ENCODE data around the gene ORAI3. TPM values are rescaled to one million over a fixed set of nuclear protein-coding genes. Genes with fewer than 3 reads are reported as not detected.

The ORAI3 gene
- total RNA-seq, 1 donor, result 63.3 TPM

DNA sequence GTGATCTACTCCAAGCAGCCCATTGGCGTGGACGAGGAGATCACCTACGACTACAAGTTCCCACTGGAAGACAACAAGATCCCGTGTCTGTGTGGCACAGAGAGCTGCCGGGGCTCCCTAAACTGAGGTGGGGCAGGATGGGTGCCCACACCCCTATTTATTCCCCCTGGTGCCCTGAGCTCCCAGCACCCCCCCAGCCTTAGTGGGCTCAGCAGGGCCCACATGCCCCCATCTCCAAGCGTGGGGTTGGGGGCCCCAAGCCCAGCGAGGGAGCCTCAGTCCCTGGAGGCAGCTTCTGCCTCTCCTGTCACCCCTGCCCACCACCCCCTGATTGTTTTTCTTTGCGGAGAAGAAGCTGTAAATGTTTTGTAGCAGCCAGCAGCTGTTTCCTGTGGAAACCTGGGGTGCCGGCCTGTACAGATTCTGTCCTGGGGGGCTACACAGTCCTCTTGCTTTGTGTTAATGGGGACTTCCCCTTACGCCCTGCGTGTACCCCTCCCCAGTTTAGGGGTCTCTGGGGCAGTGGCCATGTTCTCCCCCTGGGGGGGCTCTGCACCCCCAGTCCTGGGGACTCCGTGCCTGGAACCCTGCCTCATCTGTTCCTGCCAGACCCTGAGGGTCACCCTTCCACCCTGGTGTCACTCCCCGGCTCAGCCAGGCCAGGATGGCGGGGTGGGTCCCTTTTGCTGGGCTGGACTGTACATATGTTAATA lies 35.2 kb downstream of the ORAI3 start:
- DNase-seq (ENCODE audit: insufficient read length, low spot score, missing footprints), result no peak
- H3K4me2 ChIP-seq (ENCODE audit: insufficient read depth, low read length), result no peak overlapping the region
- H3K27me3 ChIP-seq (ENCODE audit: insufficient read depth, low read length), result no peaks in the 10 kb centered on the region
- H3K9me3 ChIP-seq (ENCODE audit: low read depth, low read length), result no peaks in the 10 kb centered on the region
- peaks cover 23% of the 10 kb centered on the region for H3K36me3 ChIP-seq (ENCODE audit: insufficient read depth, low read length)
- H3K79me2 ChIP-seq (ENCODE audit: insufficient read depth, low read length), result no peaks in the 10 kb centered on the region
- no peak overlapping the region for H2AFZ ChIP-seq (ENCODE audit: low read length)
- TF ChIP-seq, protein P1, sequence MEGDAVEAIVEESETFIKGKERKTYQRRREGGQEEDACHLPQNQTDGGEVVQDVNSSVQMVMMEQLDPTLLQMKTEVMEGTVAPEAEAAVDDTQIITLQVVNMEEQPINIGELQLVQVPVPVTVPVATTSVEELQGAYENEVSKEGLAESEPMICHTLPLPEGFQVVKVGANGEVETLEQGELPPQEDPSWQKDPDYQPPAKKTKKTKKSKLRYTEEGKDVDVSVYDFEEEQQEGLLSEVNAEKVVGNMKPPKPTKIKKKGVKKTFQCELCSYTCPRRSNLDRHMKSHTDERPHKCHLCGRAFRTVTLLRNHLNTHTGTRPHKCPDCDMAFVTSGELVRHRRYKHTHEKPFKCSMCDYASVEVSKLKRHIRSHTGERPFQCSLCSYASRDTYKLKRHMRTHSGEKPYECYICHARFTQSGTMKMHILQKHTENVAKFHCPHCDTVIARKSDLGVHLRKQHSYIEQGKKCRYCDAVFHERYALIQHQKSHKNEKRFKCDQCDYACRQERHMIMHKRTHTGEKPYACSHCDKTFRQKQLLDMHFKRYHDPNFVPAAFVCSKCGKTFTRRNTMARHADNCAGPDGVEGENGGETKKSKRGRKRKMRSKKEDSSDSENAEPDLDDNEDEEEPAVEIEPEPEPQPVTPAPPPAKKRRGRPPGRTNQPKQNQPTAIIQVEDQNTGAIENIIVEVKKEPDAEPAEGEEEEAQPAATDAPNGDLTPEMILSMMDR (IDR thresholded peaks at IDR 0.05; ENCODE audit: extremely low read depth, low read depth, low read length), result no peak
- peaks cover 14% of the 10 kb centered on the region for H3K4me1 ChIP-seq (ENCODE audit: insufficient read depth, low read length)
- H3K27ac ChIP-seq (ENCODE audit: low read depth, low read length), result no peak overlapping the region
- no peaks in the 10 kb centered on the region for H4K20me1 ChIP-seq (ENCODE audit: insufficient read depth, low read length)
- no peak overlapping the region for H3K4me3 ChIP-seq (ENCODE audit: insufficient read depth, low read length)

DNA sequence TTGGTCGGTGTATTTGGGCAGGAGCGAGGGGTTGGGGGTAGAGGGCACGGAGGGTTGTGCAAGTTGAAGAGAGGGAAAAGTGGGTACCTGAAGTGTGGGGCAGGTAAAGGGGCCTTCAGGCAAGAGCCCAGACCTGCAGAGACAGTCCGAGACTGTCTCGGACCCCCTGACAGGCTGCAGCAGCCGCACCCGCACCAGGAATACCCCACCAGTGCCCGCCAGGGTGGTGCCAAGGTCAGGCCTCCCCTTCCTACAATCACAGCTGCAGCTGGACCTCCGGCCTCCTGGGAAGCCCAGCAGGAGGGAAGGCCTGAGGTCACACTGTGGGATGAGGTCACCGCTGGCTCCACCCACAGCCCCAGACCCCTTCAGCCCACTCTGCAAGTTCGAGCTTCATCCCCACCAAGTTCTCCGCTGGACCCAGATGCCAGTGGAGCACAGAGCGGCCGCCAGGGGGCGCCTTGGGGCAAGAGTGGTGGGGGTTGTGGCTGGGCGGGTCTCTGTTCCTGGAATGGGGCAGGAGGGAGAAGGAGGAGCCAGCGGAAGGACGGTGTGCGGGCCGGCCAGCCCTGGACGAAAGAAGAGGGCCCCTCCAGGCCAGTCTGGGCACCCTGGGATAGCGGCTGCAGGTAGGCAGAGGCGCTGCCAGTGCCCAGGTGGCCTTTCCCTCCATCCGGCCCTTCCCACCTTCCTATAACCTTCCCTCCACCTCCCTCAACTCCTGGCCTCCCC lies 36.0 kb downstream of the ORAI3 start, which contains the start of gene HSD3B7:
Gene HSD3B7, plus strand, starts transcription at position 539 of the 732 bp plus-strand sequence. CDS start 452 bp downstream, outside the sequence.
- TF ChIP-seq, protein P1 (IDR thresholded peaks at IDR 0.05; ENCODE audit: extremely low read depth, low read depth, low read length), result peak; percentile 83
- Histone ChIP-seq H3K4me3 (ENCODE audit: insufficient read depth, low read length) (peak within 1 kb of the TSS; percentile 70), H4K20me1 (ENCODE audit: insufficient read depth, low read length) (no peaks in the 10 kb centered on the region), H3K4me1 (ENCODE audit: insufficient read depth, low read length) (peaks cover 14% of the 10 kb centered on the region), H3K4me2 (ENCODE audit: insufficient read depth, low read length) (peak within 1 kb of the TSS; percentile 84), H3K27ac (ENCODE audit: low read depth, low read length) (peak within 1 kb of the TSS; percentile 45), H3K36me3 (ENCODE audit: insufficient read depth, low read length) (peaks cover 23% of the 10 kb centered on the region), H3K27me3 (ENCODE audit: insufficient read depth, low read length) (no peaks in the 10 kb centered on the region), H3K79me2 (ENCODE audit: insufficient read depth, low read length) (no peaks in the 10 kb centered on the region), H3K9me3 (ENCODE audit: low read depth, low read length) (no peaks in the 10 kb centered on the region), H2AFZ (ENCODE audit: low read length) (peak within 1 kb of the TSS; percentile 9)
- peak; percentile 100 for DNase-seq (ENCODE audit: insufficient read length, low spot score, missing footprints)

DNA sequence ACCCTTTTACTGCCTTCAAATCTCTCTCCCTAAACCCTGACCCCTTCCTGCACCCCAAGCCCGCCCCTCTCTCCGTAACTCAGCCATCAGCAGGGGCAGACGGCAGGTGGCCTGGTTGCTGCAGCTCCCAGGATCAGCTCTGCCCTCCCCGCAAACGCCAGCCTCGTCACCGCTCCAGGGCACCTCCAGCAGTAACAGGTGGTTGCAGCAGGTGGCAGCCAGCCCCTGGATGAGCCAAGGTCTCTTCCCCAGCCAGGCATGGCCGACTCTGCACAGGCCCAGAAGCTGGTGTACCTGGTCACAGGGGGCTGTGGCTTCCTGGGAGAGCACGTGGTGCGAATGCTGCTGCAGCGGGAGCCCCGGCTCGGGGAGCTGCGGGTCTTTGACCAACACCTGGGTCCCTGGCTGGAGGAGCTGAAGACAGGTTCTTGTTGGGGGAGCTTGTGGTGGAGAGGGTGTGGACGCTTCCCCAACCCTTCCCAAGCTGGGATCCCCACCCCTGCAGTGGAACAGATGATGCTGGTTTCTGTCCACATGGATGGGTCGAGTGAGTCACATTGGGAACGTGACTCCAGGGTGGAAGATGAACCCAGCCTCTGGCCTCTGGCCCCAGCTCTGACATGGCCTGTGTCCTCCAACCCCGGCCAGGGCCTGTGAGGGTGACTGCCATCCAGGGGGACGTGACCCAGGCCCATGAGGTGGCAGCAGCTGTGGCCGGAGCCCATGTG lies 36.7 kb downstream of the ORAI3 start:
- Histone ChIP-seq H3K27me3 (ENCODE audit: insufficient read depth, low read length) (no peaks in the 10 kb centered on the region), H2AFZ (ENCODE audit: low read length) (peak overlapping the region; percentile 9), H3K9me3 (ENCODE audit: low read depth, low read length) (no peaks in the 10 kb centered on the region), H3K4me1 (ENCODE audit: insufficient read depth, low read length) (peaks cover 14% of the 10 kb centered on the region), H3K27ac (ENCODE audit: low read depth, low read length) (peak overlapping the region; percentile 45), H4K20me1 (ENCODE audit: insufficient read depth, low read length) (no peaks in the 10 kb centered on the region), H3K79me2 (ENCODE audit: insufficient read depth, low read length) (no peaks in the 10 kb centered on the region), H3K36me3 (ENCODE audit: insufficient read depth, low read length) (peaks cover 18% of the 10 kb centered on the region), H3K4me2 (ENCODE audit: insufficient read depth, low read length) (peak overlapping the region; percentile 84), H3K4me3 (ENCODE audit: insufficient read depth, low read length) (peak overlapping the region; percentile 70)
- TF ChIP-seq, protein P1 (IDR thresholded peaks at IDR 0.05; ENCODE audit: extremely low read depth, low read depth, low read length), result no peak
- DNase-seq (ENCODE audit: insufficient read length, low spot score, missing footprints), result no peak

Data from osteoblast (primary cell).